Fibroblast of skin of left quadriceps (primary cell): Measurements from ENCODE around the gene MYADML2.

Source experiments
- DNase-seq, 2 experiments: peaks; one replicate each; pipeline ENCODE4 v3.0.0-alpha.2; 2013; ENCODE audit warnings: low read depth in 2 of 2

The MYADML2 gene

DNA sequence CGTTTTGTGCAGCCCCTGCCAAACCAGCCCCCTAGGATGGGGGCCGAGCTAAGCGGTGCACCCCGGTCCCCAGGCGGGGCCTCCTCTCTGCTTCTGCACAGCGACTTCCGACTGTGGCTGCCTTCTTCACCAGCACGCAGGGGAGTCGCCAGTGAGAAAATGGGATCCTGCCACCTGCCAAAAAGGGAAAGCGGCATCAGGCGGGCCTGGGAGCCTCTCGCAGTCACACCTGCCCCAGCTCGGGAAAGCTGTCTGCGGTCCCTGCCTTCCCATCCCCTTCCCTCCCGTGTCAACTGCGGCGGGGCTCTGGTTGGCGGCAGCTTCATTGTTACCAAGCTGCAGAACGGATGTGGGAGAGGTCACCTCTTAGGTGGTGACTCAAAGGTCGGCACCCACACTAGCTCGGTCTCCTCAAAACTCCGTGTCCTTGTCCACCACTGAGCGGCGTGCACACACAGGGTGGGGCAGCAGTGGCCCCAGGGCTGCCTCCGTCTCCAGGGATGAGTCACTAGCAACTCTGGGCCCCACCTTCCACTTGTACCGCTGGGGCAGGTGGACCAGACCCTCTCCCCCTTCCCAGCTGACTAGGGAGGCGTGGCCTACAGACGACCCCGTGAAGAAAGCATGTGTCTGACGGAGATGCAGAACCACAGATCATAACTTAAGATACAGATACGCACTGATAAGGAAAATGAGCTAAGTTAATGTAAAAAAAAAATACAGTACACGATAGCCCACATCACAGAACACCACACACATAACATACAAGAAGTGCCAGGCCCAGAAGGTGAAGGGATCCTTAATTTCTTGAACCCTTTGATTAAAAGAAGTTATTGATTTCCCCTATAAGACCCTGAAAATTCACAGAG lies 34.4 kb downstream of the MYADML2 start:
- no peak for DNase-seq

DNA sequence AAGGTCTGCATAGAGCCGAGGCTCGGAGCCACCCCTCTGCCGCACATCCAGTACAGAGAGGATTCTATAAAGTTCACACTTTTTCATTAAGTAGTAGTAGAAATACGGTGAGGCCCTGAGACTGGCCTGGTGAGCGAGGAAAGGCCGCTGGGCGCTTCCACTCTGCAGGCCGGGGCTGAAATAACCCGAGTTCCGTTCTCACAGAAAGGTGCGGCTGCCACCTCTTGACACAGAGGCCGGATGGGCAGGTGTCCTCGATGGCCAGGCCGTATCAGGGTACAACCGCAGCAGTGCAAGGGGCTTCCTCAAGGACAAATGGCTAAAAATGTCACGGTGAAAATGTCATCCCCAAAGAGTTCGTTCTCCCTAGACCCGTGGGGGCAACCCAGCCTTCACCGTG lies 35.1 kb downstream of the MYADML2 start:
- no peak for DNase-seq

GRCh38 chr17:81911277-81911961 lies 35.6 kb downstream of the MYADML2 start, which contains the start of gene PCYT2:
PCYT2 (minus strand) TSS chr17:81911399; CDS start chr17:81911355, 44 bp downstream.
- peak; percentile 63 to 67 for DNase-seq

GRCh38 chr17:81910840-81911276 lies 36.2 kb downstream of the MYADML2 start:
- DNase-seq, result no peak

GRCh38 chr17:81909966-81910839 lies 36.8 kb downstream of the MYADML2 start:
- no peak for DNase-seq

- no peak for DNase-seq
Observed at GRCh38 chr17:81909231-81909630, 37.8 kb downstream of the MYADML2 start.

GRCh38 chr17:81908793-81909192 lies 38.2 kb downstream of the MYADML2 start:
- DNase-seq, result no peak

DNA sequence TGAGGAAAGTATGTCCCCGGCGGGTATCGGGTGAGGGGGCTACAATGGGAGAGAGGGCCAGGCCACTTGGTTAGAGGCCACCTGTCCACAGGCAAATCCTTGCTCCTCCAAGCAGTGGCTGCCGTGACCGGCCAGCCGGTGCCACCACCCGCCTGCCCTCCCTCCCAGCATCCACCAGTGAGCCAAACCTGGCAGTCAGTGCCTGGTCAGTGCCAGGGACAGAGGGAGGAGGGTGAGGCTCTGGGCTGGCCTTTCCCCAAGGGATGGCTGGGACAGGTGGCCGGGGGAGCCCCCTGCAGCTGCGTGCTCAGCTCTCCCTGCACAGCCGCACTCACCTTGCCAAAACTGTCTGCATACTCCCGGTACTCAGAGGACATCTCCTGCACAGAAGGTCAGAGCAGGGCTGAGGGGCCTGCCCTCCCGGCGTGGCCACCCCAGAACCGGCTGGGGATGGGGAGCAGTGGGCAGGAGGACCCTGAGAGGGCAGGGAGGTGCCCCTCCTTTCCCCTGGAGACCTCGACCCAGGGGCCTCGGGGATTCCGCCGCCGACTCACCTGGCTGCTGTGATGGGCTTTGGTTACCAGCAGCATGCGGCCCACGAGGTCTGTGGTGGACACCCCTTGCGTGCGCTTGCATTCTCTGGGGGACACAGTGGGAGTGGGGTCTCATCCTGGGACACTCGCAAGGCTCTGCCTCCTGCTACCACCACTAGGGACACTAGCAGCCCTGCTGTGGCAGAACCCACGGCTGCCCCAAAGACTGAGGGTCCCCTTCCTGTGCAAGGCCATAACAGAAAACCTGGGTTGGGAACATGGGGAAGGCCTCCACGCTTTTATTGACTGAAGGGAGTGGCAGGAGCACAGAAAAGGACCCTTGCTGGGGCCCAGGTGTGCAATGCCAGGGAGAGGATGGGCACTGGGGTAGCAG lies 39.6 kb downstream of the MYADML2 start:
- no peak for DNase-seq

DNA sequence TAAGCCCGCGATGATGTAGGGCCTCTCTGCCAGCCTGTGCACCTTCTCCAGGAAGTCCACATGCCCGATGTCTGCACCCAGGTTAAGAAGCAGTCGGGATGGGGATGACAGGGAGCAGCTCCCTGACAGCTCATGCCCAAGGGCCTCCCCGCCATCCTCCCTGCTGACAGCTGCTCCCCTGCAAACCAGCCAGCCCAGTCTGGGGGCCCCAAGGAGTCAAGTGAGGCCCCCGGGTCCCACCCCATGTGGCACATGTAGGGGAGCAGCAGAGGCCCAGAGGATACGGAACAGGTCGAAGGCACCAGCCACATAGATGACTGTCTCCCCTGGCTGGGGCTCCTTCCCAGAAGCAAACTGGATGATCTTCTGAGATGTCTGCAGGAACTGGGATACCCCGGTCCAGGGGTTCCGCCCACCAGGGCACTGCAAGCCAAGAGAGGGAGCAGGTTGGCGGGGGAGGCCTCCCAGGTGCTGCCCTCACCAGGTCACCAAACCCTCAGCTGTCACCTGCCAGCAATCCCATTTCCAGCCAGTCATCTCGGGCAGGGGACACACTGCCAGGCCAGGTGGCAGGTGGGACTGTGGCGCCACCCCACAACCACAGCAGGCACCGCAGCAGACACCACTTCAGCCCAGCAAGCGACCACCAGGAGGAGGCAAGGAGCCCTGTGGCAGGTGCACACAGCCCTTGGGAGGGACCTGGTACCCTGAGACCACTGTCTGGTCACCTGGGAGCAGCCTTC lies 40.4 kb downstream of the MYADML2 start:
- no peak for DNase-seq

GRCh38 chr17:81905993-81906392 lies 41.0 kb downstream of the MYADML2 start:
- DNase-seq, result no peak

GRCh38 chr17:81905424-81905875 lies 41.6 kb downstream of the MYADML2 start:
- DNase-seq, result no peak

GRCh38 chr17:81904600-81905423 lies 42.2 kb downstream of the MYADML2 start:
- no peak for DNase-seq

DNA sequence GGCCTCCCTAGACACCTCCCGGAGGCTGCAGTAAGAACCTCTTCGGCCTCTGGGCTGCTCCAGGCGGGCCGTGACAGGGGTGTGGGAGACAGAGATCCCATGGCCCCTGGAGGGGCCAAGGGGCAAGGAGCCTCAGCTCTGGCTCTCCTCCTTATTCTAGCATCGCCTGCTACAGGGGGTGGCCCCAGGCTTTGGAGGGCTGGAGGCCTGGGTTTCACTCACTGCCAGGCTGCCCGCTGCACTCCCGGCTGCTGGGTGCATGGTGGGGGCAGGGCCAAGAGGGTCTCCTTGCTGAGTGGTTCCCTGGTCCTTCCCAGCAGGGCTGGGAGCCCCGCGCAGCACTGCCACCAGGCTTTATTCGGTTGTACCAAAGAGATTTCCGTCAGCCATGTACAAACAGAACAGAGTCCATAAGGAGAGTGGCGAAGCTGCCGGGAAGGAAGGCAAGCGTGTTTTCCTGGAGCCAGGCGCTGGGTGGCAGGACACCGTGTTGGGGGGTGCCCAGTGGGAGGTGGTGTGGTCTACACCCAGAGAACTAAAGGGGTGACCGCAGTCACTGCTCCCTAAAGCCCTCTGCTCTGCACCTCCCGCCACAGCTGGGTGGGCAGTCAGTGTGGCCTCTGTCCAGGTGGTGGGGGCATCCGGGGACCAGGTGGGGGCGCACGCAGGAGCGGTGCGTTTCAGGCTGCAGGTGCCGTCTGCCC lies 43.0 kb downstream of the MYADML2 start:
- no peak for DNase-seq

DNA sequence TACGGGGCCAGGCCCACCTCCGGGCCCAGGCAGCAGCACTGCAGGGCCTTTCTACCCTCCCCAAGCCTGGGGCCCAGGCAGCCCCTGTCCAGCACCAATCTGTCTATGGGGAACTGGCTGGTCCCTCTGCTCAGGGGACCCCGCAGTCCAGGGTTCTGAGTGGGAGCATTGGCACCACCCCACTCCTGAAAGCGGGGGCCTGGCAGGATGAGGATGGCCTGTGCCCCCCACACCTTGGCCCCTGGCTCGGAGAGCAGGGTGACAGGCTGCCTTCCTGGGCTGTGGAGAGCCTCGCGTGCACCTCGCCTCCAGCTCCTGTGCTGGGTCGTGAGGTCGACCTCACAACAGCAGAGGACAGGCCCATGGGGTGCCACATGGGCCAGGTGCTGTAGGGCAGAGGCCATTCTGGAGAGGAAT lies 43.6 kb downstream of the MYADML2 start:
- no peak for DNase-seq

DNA sequence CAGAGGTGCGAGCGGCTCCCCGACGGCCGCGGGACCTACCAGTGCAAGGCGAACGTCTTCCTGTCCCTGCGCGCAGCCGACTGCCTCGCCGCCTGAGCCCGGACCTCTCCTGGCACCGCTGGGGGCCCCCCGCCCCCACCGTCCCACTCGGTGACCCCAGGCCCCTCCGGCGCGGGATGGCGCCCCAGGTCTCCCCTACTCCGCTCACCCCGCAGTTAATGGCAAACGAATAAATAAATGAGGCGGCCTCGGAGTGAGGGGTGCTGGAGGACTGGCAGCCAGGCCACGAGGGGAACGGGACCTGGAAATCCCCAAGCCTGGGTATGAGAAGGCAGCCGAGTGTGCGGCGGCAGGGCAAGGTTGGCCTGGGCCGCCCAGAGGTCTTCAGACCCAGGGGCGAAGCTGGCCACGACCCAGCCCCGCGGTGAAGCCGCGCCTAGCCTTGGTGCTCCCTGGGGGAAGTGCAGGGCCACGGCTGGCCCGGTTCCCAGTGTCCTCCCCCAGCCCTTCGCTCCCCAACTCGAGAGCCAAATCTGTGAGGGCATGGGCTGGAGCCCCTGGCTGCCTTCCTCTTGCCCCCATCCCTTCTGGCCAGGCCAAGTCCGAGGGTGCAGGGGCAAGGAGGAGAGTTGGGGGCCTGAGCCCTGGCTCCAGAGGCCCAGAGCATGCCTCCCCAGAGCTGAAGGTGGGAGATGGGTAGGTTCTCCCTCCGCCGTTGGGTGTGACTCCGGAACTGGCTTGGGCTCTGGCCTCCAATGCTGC lies 44.2 kb downstream of the MYADML2 start:
- DNase-seq, result no peak

DNA sequence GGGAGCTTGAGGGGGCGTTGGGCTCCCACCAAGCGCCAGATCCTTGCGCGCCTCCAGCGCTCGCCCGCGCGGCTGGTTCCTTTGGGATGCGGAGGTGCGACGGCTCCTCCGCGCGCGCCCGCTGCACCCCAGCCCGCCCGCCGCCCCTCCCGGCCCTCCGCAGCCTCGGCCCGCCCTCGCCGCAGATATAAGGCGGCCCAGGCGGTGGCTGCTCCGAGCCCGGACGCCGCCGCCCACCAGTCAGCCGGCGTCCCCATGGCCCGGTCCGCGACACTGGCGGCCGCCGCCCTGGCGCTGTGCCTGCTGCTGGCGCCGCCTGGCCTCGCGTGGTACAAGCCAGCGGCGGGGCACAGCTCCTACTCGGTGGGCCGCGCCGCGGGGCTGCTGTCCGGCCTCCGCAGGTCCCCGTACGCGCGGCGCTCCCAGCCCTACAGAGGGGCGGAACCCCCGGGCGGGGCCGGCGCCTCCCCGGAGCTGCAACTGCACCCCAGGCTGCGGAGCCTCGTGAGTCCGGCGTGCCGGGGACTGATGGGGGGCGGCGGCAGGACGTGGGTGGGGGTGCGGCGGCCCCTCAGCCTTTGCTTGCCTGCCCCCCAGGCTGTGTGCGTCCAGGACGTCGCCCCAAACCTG lies 44.9 kb downstream of the MYADML2 start, which contains the start of gene NPB:
Gene NPB (plus strand): TSS at position 216 of the 630 bp plus-strand sequence. CDS start 40 bp downstream, at position 256.
- no peak for DNase-seq
